Left lobe of liver (tissue), 2 donors: Measurements from ENCODE around the gene PRR14. TPM values are rescaled to one million over a fixed set of nuclear protein-coding genes. Genes with fewer than 3 reads are reported as not detected.
A peak's percentile ranks its signal among the peaks of the same experiment; 100 is the strongest.

Experiments used
- ATAC-seq: fragments of 200-7000 bp; cut with Tn5 transposase; one replicate; pipeline ENCODE4 v1.9.1; 2020; ENCODE audit warnings: mild to moderate bottlenecking, moderate library complexity
- DNase-seq: peaks from one replicate; pipeline ENCODE4 v3.0.0-alpha.2; 2020; ENCODE audit warnings: low spot score
- total RNA-seq: library from RNA; stranded (reverse); gene quantifications from one replicate; pipeline ENCODE4 v1.2.1, GENCODE V29; 2021
- donor health status: DM: no; HTN: no; CAD: no; lungs with moderate emphysema.
- donor health status: DM: no; HTN: yes; CAD: no.

The PRR14 gene
- total RNA-seq, 1 donor from 2014 or later = 24.2 TPM

GRCh38 chr16:30658731-30659506 lies 8.2 kb downstream of the PRR14 start:
- ATAC-seq (peak; percentile 44), DNase-seq (peak; percentile 82)

- no peak for DNase-seq
- no peak for ATAC-seq
Measured at GRCh38 chr16:30659507-30660423, 9.0 kb downstream of the PRR14 start.

DNA sequence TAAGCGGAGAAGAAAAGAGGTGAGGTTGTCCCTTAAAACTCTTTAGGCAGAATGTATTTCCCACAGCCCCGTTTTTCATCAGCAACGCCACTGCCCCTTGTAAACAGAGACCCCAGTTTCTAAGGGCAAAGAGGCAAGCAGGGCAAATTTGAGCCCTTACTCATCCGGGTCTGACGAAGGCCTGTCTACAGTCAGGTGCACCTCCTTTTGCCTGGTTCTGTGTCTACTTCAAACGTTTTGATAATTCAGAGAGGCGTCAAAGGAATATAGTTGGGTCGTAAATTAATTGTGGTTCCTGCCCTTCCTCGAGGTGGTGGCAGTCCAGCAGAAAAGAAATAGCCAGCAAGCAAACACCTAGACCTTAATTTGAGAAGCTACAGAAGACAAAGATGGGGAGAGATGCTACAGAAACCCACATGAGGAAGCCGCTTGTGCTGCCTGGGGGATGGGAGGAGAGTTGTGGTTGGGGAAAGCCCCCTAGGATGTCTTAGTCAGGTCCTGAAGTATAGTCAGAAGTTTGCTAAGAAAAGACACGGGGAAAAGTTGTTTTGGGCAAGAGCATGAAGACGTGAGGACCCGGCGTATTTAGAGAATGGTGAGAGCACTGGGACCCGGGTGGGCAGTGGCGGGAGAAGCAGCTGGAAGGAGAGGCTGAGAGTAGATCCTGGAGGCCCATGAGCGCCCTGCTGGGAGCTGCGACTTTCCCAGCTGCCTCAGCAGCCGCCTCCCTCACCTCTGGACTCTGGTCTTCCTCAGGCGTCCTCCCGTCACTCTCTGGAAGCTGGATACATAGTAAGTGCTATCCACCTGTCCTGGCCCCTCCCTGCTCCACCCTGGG lies 9.9 kb downstream of the PRR14 start:
- no peak for DNase-seq

DNA sequence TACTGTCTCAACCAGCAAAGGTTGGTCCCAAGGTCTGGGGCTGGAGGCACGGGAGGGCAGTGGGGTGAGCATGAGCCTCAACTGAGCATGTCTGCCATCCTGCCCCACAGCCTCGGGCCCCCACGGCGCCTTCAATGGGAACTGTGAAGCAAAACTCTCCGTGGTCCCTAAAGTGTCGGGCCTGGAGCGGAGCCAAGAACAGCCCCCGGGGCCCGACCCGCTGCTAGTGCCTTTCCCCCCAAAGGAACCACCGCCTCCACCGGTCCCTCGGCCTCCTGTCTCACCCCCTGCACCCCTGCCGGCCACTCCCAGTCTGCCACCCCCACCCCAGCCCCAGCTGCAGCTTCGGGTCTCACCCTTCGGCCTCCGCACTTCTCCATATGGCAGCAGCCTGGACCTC lies 11.7 kb downstream of the PRR14 start:
- no peak for DNase-seq
- ATAC-seq = no peak

More for the DNA sequence above, 9.9 kb downstream of the PRR14 start:
- ATAC-seq = no peak

DNA sequence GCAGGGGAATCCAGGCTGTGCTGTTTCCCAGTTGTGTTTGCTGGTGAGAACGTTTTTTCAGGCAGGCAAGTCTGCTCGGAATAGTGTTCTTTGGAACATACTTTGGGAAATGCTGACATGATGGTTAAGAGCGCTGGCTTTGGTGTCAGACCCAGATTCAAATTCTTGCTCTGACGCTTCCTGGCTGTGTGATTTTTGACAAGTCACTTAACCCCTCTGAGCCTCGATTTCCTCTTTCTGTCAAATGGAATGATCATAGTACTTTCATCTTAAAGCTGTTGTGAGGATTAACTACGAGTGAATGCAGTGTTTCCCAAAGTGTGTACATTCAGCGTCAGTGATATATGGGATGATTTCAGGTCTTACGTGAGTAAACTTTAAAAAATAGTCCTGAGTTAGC lies 12.3 kb downstream of the PRR14 start:
- DNase-seq (no peak), ATAC-seq (no peak)

DNA sequence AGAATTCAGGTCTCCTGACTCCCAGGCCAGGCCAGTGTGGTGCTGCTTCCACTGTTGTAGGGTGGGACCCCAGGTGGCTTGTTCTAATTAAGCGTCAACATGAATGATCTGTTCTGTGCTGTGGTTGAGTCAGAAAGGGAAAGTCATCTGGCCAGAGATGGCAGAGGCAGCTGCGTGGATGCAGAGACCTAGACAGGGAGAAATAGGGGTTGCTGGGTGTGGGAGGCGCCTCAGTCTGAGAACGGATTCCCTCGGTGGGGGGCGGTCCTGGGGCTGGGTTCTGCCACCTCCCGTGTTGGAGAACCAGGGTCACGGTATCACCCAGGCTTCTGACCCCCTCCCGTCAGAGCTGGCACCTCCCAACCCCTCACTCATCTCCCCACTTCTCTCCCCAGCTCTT lies 13.1 kb downstream of the PRR14 start:
- DNase-seq (no peak), ATAC-seq (no peak)

DNA sequence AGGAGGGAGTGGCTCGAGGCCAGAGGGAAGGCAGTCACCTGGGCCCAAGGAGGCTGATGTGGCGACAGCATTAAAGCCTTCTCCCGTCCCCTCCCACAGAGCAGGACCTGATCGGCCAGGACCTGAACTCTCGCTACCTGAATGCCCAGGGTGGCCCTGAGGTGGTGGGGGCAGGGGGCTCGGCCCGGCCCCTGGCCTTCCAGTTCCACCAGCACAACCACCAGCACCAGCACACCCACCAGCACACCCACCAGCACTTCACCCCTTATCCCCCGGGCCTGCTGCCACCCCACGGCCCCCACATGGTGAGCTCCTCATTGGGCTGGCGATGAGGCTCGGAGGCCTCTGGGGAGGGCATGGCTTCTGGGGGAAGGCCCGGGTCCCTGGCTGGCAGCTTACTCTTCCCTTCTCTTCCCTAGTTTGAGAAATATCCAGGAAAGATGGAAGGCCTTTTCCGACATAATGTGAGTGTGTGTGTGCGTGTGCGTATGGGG lies 13.9 kb downstream of the PRR14 start:
- DNase-seq (no peak), ATAC-seq (no peak)

GRCh38 chr16:30665155-30665829 lies 14.5 kb downstream of the PRR14 start:
- ATAC-seq = no peak

DNA sequence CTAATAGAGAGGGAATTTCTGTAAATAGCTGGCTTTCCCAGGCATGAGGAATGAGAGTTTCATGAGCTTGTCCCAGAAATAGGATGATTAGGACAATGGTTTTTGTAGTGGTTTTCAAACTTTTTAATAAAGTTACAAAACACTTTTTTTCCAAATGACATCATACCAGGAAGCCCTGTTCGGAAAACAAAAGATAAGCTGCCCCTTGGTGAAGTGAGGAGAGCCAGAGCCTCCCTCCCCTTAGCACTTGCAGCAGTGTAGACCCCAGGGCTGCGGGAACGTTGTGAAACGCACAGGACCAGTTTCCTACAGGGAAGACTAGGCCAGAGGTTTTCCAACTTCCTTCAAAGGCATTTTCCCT lies 15.1 kb downstream of the PRR14 start:
- ATAC-seq = no peak
- DNase-seq = no peak

More at GRCh38 chr16:30665155-30665829, 14.5 kb downstream of the PRR14 start:
- no peak for DNase-seq

- DNase-seq = no peak
- no peak for ATAC-seq
Measured at GRCh38 chr16:30666681-30667080, 15.9 kb downstream of the PRR14 start.

DNA sequence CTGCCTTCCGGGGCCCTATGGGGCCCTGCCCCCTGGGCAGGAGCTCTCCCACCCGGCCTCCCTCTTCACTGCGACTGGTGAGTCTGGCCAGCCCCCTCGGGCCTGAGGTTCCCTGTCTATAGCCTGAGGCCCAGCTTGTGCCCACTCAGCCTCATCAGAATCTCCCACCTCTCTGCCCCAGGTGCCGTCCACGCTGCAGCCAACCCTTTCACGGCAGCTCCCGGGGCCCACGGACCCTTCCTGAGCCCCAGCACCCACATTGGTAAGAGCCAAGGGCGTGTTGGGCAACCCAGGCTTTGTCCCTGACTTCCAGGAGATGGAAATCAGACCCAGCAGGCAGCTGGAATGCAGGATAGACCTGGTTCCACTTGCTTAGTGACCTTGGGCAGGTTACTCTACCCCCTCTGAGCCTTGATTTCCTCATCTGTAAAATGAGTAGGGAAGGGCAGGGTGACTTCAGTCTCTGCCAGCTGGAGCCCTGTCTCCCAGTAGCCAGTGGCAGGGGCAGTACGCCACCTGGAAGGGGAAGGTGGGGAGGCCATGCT lies 16.7 kb downstream of the PRR14 start:
- ATAC-seq = no peak
- DNase-seq = no peak

DNA sequence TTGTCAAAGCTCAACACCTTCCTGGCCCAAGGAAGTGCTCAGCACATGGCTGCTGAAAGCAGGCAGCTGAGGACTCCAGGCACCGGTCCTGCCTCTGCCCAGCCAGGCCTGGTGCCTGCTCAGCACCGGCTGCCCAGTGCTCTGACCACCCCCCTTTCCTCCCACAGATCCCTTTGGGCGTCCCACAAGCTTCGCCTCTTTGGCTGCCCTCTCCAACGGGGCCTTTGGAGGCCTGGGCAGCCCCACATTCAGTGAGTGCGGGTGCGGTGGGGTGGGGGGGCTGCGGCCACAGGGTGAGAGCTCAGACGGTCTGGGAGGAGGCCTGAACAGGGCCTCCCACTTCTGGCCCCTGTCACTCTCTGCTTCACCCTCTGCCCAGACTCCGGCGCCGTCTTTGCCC lies 17.6 kb downstream of the PRR14 start:
- DNase-seq (no peak), ATAC-seq (no peak)

- ATAC-seq = peak; percentile 76
- DNase-seq = no peak
Measured at GRCh38 chr16:30669026-30669902, 18.5 kb downstream of the PRR14 start.

GRCh38 chr16:30669903-30670824 lies 19.4 kb downstream of the PRR14 start:
- ATAC-seq (no peak), DNase-seq (no peak)

GRCh38 chr16:30675143-30675542 lies 24.4 kb downstream of the PRR14 start:
- DNase-seq (no peak), ATAC-seq (no peak)

GRCh38 chr16:30677931-30678585 lies 27.3 kb downstream of the PRR14 start:
- ATAC-seq = no peak
- no peak for DNase-seq

- ATAC-seq (no peak), DNase-seq (no peak)
Measured at GRCh38 chr16:30678586-30678970, 27.8 kb downstream of the PRR14 start.

- no peak for DNase-seq
Measured at GRCh38 chr16:30680326-30680725, 29.6 kb downstream of the PRR14 start.

More at GRCh38 chr16:30680326-30680725, 29.6 kb downstream of the PRR14 start:
- no peak for ATAC-seq
